Transverse colon (tissue), 4 donors: ENCODE results near the gene SLC25A25.

Experiments
- CTCF ChIP-seq, 5 experiments: fragments of 200-600 bp in 3 of 5; fragments of 450-650 bp in 2 of 5; sonication (generic) in 3 of 5; IDR thresholded peaks; 1 replicate in 2 of 5; 2 replicates in 3 of 5; pipeline ENCODE4 v1.5.1; 2016 to 2017; ENCODE audit warnings: antibody characterized with exemption in 5 of 5, inconsistent platforms in 3 of 5, mild to moderate bottlenecking in 2 of 5, moderate library complexity in 1 of 5
- EP300 ChIP-seq: sonication (generic); formaldehyde crosslinking; IDR thresholded peaks from one replicate; pipeline ENCODE4 v1.6.1; 2017; ENCODE audit warnings: antibody characterized with exemption, low read depth
- POLR2A ChIP-seq: fragments of 450-650 bp; IDR thresholded peaks from one replicate; pipeline ENCODE4 v1.6.1; 2016; ENCODE audit warnings: antibody characterized with exemption, mild to moderate bottlenecking, moderate library complexity
- POLR2AphosphoS5 ChIP-seq, 3 donors: sonication (generic); formaldehyde crosslinking; IDR thresholded peaks; one replicate each; pipeline ENCODE4 v1.6.1; 2016; ENCODE audit warnings: antibody characterized with exemption in 3 of 3

- no peak for TF ChIP-seq CTCF (IDR thresholded peaks at IDR 0.05)
- no peak for TF ChIP-seq POLR2AphosphoS5 (IDR thresholded peaks at IDR 0.05)
- no peak for TF ChIP-seq POLR2A
- TF ChIP-seq EP300 = no peak
Observed at GRCh38 chr9:128053560-128053959, 14.5 kb upstream of the SLC25A25 start.
